A375 (cell line): Measurements from ENCODE around the gene SRRT. TPM values are rescaled to one million over a fixed set of nuclear protein-coding genes. Genes with fewer than 3 reads are reported as not detected.

Experiments
- small RNA-seq: library from RNA; depleted of rRNA; stranded (forward); fragments of <200 nt; gene quantifications from one replicate; pipeline ENCODE3, GENCODE V24; 2014
- total RNA-seq: library from RNA; depleted of rRNA; stranded (reverse); fragments of >200 nt; shearing (Covaris generic); gene quantifications from 2 replicates; pipeline ENCODE4 v1.2.3, GENCODE V29; 2014; rRNA removed

Gene SRRT
- total RNA-seq, result 127 and 132 TPM in 2 replicates

GRCh38 chr7:100874577-100875355, at the start of gene SRRT:
Gene SRRT (plus strand): TSS chr7:100875103. CDS start chr7:100875591, 488 bp downstream.

DNA sequence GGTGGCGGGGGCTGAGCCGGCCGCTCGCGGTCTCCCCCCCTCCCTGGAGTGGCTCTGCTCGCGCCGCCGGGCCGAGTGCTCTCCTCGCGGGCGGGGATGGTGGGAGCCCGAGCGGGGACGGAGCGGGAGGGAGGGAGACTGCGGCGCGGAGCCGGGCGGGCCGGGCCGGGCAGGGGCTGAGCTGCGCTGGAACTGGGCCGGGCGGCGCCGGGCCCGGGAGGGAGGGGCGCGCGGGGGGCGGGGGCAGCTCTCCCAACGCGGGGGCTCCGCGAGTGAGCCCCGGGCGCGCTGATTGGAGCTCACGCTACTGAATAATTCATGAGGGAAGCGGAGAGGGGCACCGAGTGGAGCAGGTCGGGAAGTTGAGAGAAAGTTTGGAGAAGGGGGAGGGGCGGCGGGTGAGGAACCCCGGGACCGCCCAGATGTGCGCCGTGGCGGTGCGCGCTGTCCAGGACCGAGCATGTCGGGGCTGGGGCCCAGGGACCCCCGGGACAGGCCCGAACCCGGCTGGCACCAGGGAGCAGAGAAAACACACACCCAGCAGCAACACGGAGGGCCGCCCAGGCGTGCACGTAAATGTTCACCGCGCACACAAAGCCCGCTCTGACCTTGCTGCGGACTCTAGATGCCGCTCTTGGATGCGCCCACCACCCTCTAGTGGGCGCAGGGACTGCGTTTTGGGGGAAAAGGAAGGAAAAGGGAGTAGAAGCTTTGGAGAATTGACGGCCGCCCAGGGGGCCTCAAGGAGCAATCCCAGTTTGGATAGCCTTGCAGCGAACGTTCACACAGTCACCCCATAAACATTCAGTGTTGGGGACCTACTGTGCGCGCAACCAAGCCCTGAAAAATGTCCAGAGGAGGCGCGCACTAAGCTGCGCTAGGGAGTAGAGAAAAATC, 47.3 kb upstream of the SRRT start, which contains the start of gene EPHB4:
Gene EPHB4 (minus strand): TSS at position 194 of the 897 bp plus-strand sequence. CDS start 493 bp downstream, outside the sequence.

DNA sequence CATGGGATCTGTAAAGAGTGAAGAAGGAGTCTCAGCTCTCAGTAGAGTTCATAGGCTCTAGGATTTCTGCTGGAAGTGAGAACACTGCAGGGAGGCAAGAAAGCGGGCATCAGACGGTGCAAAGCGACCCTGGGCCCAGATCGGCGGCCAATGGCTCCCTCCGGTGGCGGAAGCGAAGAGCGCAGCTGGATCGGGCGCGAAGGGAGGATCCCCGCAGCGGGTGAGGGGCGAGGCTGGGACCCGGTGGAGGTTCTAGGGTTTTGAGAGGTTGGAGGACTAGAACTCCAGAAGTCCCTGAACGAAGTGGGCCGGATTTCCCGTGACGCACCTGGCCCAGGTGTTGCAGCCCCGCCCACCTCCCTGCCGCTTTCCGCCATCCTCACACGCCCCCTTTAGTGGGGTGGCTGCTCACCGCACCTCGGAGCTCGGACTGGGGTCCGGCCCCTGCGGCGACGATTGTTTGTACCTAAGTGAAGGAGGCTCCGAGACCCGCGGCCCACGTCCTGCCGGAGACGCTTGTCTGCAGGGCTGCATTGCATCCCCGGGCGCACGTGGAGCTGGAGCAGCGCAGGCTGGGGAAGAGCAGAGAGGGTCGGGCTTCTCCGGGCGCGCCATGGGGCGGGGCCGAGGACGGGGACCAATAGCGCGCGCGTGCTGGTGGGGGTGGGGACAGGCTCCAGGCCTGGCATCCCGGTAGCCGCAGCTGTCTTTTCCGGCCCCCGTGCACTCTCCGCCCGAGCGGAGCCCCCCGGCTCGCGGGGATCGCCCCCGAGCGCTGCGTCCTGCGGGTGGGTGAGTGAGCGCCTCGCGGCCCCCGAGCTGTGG, 22.6 kb upstream of the SRRT start, which contains the start of gene SLC12A9:
Gene SLC12A9 (plus strand): TSS at position 666 of the 825 bp plus-strand sequence. CDS start 1,485 bp downstream, outside the sequence.

DNA sequence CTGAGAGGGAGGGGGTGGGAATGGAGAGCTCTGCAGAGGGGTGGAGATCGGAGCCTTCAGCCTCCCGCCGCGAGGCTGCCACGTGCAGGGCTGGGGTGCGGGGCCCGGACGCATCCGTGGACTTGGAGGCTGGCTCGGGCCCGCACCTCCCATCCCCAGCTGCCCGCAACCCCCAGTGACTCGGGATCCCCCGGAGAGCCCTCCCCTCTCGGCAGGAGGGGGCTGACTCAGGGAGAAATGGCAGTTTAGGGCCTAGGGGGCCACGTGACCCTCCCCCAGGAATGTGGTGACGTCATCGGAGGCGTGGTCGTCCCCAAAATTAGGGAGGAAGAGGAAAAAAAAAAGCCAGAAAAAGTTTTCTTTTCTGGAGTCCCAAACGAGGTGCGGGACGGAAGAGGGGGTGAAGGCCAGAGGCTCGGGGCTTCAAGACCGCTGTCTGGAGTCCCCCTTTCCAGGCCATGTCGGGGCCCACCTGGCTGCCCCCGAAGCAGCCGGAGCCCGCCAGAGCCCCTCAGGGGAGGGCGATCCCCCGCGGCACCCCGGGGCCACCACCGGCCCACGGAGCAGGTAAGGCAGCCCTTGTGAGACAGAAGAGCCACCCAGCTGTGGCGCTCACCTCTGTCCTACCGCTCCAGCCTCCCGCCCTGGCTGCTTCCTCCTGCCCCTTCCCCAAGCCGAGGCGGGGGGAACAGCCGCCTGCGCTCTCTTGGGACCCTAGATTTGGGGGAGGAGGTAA, 7.7 kb upstream of the SRRT start, which contains the start of gene TRIP6:
Gene TRIP6 (plus strand): TSS at position 348 of the 736 bp plus-strand sequence. CDS start 111 bp downstream, at position 459.

GRCh38 chr7:100888988-100889750, 14.3 kb downstream of the SRRT start, which contains the start of gene UFSP1:
Gene UFSP1 (minus strand): TSS chr7:100889715. CDS start chr7:100889271, 444 bp downstream.

GRCh38 chr7:100895701-100895955, 20.7 kb downstream of the SRRT start, which contains the start of gene ACHE:
Gene ACHE (minus strand): TSS chr7:100895888. CDS start chr7:100894232, 1,656 bp downstream.

Small RNA genes lying within 50 kb of the gene (small RNA-seq; reads per million reads assigned to genes)
- gene RN7SL549P (not detected), gene RPS29P15 (not detected)

Other genes starting within 250 kb of the SRRT start
- gene TFR2, start 233.6 kb upstream of the SRRT start, total RNA-seq, result 0.04 TPM in 1 of 2 replicates, not detected in the other
- not detected in 2 replicates for gene ACTL6B, start 218.7 kb upstream of the SRRT start, total RNA-seq
- gene GNB2, start 201.4 kb upstream of the SRRT start, total RNA-seq, result 96.3 and 114 TPM in 2 replicates
- gene GIGYF1, start 180.9 kb upstream of the SRRT start, total RNA-seq, result 25.1 and 25.2 TPM in 2 replicates
- gene POP7, start 169.0 kb upstream of the SRRT start, total RNA-seq, result 94.5 and 103 TPM in 2 replicates
- gene EPO, start 154.6 kb upstream of the SRRT start, total RNA-seq, result not detected in 2 replicates
- gene ZAN, start 141.5 kb upstream of the SRRT start, total RNA-seq, result not detected in 2 replicates
- 36.7 and 37.4 TPM in 2 replicates for gene EPHB4, start 47.6 kb upstream of the SRRT start, total RNA-seq
- 10.4 and 12.2 TPM in 2 replicates for gene SLC12A9, start 22.4 kb upstream of the SRRT start, total RNA-seq
- 76.9 and 86.3 TPM in 2 replicates for gene TRIP6, start 7.7 kb upstream of the SRRT start, total RNA-seq
- gene UFSP1, start 14.6 kb downstream of the SRRT start, total RNA-seq, result 12.3 and 16.0 TPM in 2 replicates
- gene ACHE, start 20.8 kb downstream of the SRRT start, total RNA-seq, result 0.29 TPM in 1 of 2 replicates, not detected in the other
- not detected in 2 replicates for gene MUC3A, start 74.4 kb downstream of the SRRT start, total RNA-seq
- gene MUC12, start 94.5 kb downstream of the SRRT start, total RNA-seq, result not detected in 2 replicates
- gene MUC17, start 145.0 kb downstream of the SRRT start, total RNA-seq, result not detected in 2 replicates
- gene TRIM56, start 210.4 kb downstream of the SRRT start, total RNA-seq, result 11.0 and 13.3 TPM in 2 replicates